Measurements from ENCODE around the gene OR51I1.

OR51I1 gene, protein sequence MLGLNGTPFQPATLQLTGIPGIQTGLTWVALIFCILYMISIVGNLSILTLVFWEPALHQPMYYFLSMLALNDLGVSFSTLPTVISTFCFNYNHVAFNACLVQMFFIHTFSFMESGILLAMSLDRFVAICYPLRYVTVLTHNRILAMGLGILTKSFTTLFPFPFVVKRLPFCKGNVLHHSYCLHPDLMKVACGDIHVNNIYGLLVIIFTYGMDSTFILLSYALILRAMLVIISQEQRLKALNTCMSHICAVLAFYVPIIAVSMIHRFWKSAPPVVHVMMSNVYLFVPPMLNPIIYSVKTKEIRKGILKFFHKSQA

DNA sequence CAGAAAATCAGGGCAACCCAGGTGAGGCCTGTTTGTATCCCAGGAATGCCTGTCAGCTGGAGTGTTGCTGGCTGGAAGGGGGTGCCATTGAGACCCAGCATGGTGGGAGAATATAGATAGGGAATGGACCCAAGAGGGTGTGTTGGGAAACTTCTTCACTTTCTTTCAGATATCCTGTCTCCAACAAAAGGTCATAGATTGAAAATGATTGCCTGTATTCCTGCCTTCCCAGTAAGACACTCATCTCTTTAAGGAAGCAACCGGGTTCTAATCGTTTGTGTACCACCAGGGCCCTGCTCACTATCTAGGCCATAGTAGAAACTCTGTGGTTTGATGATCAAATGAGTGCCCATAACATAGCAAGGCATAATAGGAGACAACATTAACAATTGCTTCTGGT is at the start of gene OR51I1:
Gene OR51I1, minus strand, starts transcription at position 101 of the 400 bp plus-strand sequence. Its CDS starts 0 bp downstream, at position 101.
- no peak for DNase-seq (ENCODE audit: low read depth)

DNA sequence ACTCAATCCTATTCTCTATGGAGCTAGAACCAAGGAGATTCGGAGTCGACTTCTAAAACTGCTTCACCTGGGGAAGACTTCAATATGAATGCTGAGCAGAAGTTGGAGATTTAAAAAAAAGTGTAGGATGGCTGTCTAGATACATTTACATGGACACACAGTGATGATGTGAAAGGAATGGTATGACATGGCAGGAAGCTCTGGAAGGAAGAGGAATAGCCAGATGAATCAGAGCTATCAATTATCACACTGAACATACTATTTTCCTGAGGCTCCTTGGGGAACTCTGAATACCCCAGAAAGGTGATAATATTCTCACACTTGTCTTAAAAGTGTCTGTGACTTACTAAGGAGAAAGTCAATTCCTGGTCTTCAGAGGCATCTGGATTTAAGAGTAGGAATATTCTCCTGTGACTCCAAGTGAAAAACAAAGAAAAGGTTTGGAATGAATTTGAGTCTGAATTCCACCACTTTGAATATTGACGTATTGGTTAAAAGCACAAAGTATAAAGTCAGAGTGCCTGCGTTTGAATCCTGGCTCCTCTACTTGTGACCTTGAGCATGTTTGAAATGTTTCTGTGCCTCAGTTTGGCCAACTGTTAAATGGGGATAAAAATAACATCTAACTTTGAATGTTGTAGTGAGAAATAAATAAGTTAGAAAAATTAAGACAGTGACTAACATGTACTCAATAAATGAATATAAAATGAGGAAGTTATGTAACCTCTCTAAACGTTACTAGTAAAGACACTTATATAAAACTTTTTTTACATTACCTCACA is 48.5 kb upstream of the OR51I1 start:
- DNase-seq (ENCODE audit: low read depth), result no peak

DNA sequence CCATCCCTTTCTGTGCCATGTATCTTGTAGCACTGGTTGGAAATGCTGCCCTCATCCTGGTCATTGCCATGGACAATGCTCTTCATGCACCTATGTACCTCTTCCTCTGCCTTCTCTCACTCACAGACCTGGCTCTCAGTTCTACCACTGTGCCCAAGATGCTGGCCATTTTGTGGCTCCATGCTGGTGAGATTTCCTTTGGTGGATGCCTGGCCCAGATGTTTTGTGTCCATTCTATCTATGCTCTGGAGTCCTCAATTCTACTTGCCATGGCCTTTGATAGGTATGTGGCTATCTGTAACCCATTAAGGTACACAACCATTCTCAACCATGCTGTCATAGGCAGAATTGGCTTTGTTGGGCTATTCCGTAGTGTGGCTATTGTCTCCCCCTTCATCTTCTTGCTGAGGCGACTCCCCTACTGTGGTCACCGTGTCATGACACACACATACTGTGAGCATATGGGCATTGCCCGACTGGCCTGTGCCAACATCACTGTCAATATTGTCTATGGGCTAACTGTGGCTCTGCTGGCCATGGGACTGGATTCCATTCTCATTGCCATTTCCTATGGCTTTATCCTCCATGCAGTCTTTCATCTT is 47.6 kb upstream of the OR51I1 start:
- no peak for DNase-seq (ENCODE audit: low read depth)

DNA sequence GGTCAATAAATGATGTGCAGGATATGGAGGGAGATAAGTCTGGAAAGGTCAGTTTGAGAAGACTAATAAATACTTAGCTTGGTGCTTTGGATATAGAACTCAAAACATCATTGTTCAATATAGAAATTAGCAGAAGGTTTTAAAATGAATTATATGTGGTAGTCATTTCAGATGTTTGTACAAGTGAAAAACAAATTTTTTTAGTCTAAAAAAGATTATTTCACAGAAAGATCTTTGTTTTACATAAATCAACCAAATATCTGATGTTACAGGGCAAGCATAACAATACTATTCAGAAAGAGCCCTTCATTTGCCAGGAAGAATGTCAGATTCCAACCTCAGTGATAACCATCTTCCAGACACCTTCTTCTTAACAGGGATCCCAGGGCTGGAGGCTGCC is 47.1 kb upstream of the OR51I1 start, which contains the start of gene OR52D1:
Gene OR52D1, plus strand, starts transcription at position 301 of the 400 bp plus-strand sequence. Its CDS starts 22 bp downstream, at position 323.
- no peak for DNase-seq (ENCODE audit: low read depth)

DNA sequence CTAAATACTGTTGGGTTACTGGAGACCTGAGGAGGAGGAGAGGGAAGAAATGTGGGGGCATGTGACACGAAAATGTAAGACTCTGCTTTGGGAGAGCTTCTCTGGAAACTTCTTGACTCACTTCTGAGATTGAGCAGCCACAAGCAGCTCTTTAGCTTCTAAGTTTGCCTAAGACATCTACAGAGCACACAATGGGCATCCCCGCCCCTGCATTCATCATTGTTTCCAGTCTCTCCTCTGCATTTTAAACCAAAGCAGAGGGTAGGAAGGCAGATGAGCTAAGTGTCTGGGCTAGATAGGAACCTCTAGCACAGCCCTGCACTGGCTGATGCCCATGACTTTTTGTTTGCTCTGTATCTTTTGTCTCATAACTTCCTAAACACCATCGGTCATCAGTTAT is 45.1 kb upstream of the OR51I1 start:
- DNase-seq (ENCODE audit: low read depth), result no peak

DNA sequence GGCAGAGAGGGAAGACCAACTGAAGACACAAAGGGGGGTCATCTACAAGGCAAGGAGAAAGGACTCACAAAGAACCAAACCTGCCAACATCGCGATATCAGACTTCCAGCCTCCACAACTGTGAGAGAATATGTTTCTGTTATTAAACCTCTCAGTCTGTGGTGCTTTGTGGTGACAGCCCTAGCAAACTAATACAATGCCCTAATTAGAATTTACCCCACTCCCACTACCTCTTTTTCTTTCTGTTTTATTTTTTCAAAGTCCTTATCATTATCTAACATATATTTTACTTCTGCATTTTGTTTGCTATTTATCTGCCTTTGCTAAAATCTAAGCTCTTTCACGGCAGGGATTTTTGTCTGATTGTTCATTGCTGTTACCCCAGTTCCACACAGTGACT is 44.7 kb upstream of the OR51I1 start:
- no peak for DNase-seq (ENCODE audit: low read depth)

DNA sequence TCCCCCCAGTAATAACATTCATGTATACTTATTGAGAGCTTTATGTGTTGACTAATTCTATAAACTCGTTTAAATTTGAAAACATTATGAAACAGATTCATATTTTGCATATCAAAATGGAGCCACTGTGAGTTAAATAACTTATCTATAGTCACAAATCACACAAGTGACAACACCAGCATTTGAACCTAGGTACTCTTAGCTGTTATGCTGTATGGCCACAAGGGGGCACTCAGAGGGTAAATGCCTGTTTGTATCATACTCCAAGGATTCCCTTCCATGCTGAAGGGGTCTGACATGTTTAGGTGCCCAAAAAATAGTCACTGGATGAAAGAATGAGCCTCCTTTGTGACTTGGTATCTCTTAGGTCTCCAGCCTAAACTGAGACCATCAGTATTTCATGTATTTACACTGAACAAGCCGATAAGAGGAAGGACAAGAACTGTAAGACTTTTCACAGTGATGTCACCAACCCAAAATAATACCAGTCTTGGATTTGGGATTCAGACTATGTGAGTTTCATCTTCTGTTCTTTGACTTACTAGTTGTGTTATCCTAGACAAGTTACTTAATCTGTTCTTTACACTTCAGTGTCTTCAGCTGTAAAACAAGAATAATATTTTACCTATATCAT is 35.0 kb upstream of the OR51I1 start:
- DNase-seq (ENCODE audit: low read depth), result peak; percentile 22

DNA sequence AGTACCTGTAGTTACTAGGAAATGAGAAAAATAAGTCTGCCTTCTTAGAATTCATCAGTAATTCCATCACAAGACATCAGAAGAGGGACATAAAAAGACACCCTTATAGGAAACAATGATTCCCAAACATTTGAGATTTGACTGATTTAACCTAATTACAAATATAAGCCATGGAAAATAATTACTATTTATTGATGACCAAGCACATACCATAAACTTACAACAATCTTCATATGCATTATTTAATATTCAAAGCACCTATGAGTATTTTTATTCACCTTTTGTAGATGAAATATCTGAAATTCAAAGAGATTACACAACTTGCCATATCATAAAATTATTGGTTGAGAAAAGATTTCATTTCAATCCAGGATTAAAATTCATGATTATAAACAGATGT is 32.6 kb upstream of the OR51I1 start:
- no peak for DNase-seq (ENCODE audit: low read depth)

DNA sequence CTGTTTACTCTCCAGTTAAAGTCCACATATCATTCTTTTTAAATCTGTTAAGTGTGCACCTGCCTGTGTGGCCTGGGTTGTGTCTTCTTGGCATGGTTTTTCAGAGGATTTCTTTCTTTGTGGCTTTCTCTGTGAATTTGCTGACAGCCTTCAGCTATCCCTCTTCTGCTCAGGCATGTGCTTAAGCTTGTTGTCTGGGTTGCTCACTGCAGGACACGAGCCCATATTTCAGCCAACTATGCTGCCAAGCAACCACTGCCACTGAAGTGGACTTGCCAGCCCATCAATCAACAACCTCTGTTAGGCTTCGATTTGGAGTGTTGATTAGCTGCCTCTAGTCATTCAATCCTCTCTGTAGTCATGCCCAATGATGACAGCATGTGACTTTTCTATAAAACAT is 26.2 kb upstream of the OR51I1 start:
- no peak for DNase-seq (ENCODE audit: low read depth)

DNA sequence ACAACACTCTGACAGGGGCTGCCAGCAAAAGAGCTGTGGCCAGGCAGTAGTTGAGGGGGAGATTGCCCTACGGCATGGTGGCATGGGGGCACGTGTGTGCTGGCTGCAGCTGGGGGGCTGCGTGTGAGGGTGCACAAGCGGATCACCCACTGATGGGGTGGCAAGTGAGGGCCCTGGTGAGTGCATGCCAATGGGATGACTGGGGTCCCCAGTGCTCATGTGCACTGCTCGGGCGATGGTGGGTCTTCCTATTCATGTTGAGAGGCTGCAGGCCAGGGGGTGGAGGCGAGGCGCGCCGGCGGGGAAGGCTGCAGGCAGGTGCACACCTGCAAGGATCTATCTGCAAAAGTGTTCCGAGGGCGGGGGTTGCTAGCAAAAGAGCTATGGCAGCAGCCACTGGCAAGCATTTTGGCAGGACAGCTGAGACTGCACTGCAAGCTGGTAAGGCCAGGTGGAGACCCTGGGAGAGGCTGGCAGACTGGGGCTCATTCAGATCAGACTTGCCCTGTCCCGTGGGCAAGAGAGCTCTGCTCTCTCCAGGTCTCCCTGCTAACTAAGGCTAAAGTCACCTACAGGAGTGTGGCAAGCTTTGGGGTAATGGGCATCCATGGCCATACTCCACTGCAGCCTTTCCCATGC is 19.8 kb upstream of the OR51I1 start:
- no peak for DNase-seq (ENCODE audit: low read depth)

DNA sequence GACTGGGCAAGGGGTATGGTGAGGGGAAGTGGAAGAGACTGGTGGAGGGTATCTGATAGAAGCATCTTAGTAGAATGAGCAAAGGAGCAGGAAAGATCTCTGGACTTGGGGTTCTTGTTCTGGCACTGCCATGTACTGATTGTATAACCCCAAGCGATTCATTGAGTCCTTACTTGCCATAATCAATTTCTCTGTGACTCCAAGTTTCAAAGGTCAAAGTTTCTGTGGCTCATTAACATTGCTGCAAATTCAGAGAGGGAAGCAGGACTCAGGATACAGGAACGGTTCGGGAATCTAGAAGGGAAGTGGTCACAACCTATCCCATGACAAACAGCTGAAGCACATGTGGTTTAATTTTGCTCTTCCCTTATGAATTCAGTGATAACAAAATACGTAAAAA is 8.1 kb upstream of the OR51I1 start:
- DNase-seq (ENCODE audit: low read depth), result no peak

DNA sequence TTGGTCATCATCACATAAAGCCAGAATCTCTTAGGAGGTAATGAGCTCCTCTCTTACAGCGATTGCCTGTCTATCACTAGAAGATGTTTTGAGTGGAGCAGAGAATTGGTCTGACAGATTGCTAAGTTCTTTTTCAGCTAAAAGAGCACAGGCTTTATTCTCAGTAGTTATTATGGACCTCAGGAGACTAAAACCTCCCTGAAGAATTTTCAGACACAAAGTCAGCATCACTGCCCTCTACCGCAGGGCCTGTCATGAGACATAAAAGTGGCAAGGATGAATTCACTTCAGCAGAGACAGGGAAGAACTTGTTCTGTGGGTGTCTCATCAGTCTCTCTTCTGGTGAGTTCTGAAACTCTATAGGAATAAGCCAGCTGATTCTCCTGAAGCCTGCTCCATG is 7.7 kb upstream of the OR51I1 start, which contains the start of gene OR51I2:
Gene OR51I2, plus strand, starts transcription at position 301 of the 400 bp plus-strand sequence. CDS start 4,166 bp downstream, outside the sequence.
- no peak for DNase-seq (ENCODE audit: low read depth)

DNA sequence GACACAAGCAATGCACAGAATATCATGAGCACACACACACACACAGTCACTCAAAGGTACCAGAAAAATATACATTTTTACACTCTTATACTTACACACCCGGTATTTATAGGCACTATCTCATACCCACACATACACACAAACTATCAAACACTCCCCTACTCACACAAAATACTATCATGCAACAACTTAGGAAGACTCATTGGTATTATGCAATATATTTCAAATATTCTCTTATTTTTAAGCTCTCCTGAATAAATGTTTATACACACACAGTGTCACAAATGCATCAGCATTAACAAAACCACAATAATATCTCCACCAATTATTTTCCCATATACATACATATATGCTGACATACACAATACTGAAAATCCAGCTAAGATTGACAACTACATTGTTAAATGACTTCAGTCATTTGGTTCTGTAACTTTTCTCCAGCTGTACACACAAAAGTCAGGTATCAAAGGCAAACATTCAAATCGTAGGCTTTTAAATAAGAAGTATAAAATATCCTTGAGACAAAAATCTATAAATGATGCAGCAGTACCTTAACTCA is 2.6 kb upstream of the OR51I1 start:
- DNase-seq (ENCODE audit: low read depth), result no peak

DNA sequence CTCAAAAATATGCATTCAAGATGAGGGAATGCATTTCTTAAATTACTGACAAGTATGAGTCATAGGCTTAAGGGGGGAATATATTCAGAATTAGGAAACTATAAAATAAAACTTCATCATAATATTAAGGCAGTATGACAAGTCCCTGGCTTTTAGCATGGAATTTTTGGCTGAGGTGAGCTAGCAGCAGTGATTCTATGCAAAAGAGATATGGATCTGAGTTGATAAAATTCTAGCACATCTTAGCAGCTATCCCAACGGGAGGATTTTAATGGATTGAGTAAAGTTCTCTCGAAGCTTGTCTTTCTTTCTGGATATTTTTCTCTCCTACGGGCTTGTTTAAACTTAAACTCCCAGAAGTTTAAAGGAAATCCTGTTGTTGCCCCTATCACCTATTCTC is 18.2 kb downstream of the OR51I1 start:
- no peak for DNase-seq (ENCODE audit: low read depth)

DNA sequence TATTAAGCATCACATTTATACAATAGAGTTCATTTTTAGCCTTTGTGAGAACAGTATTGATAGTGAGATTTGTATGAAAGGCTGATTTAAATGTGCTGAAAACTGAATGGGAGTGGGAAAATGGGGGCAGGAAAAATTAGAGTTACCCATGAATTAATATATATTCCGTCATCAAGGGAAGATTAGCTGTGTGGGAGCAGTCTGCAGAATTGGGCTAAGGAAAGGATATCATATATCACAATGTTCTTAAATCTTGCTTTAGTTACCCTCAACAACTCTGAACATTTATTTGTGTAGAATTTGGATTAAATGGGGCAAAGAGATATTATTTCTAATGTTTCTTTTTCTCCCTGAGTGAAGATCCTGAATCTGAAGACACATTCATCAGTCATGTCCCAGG is 19.5 kb downstream of the OR51I1 start, which contains the start of gene OR51Q1:
Gene OR51Q1, plus strand, starts transcription at position 301 of the 400 bp plus-strand sequence. Its CDS starts 90 bp downstream, at position 391.
- DNase-seq (ENCODE audit: low read depth), result no peak

DNA sequence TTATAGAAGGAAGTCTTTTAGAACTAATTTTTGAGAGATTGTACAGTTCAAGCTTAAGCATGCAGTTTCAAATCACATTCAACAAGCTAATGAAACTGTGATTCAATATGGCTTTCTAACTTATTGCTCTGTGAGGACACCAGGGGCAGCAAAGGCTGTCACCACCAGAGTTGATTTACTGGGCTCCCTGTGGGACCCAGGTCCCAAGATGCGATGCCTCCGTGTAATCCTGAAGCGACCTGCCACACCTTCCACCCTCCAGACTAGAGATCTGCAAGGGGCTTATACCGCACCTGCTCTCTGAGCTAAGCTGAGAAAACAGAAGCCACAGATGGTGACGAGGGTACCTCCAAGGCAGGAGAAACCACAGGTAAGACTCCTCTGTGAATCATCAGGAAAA is 20.3 kb downstream of the OR51I1 start:
- DNase-seq (ENCODE audit: low read depth), result no peak

DNA sequence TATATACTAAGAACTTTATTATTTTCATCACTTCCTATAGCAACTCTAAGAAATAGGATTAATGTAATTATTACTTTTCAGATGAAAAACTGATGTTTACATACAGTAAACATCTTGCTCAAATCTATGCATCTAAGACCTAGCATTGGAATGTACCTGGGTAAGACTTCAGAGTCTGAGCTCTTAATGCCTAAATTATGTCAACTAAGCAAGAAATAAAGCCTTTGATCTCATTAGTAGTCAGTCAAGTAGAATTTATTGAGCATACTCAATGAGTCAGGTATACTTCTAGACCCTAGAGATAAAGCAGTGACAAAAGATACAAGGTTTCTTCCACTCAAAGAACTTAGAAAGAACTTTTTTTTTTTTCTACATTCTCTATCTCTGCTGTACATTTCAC is 36.1 kb downstream of the OR51I1 start:
- DNase-seq (ENCODE audit: low read depth), result no peak

DNA sequence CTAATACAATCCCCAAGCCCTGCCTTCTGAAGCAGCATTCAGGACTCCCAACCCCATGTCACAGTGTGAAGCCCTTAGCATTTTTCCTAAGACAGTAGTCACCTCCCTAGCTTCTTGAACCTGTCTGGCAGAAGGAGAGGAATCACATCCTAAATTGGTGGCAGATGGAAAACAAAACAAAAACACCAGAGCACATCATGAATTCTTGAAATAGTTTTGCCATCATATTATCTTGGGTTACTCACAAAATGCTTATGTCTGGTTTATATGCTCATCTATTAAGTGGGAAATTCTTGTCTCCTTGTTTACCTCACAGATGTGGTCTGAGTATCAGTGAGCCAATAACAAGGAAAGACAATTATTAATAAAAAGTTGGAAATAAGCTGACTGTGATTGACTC is 42.4 kb downstream of the OR51I1 start:
- DNase-seq (ENCODE audit: low read depth), result no peak

DNA sequence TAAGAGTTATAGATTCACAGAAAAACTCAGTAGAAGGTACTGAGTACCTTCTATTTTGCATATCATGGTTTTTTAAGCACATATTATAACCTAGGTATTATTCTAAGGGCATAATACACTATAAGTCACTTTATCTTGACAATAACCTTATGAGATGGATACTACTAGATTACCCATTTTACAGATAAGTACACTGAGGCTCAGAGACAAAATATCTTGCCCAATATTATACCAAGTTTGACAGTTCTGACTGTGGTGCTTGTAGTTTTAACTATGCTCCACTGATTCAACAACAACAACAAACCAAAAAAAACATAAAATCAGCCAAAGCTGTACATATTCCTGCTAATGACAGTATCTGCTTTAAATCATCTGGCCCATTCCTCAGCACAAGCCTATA is 47.2 kb downstream of the OR51I1 start:
- DNase-seq (ENCODE audit: low read depth), result no peak

Measured in stromal cell of bone marrow (primary cell).